Measurements from ENCODE around the gene INPP5A. TPM values are rescaled to one million over a fixed set of nuclear protein-coding genes. Genes with fewer than 3 reads are reported as not detected.
A peak's percentile ranks its signal among the peaks of the same experiment; 100 is the strongest.

The INPP5A gene
- total RNA-seq, 1 experiment from 2014 or later = 22.6 TPM

DNA sequence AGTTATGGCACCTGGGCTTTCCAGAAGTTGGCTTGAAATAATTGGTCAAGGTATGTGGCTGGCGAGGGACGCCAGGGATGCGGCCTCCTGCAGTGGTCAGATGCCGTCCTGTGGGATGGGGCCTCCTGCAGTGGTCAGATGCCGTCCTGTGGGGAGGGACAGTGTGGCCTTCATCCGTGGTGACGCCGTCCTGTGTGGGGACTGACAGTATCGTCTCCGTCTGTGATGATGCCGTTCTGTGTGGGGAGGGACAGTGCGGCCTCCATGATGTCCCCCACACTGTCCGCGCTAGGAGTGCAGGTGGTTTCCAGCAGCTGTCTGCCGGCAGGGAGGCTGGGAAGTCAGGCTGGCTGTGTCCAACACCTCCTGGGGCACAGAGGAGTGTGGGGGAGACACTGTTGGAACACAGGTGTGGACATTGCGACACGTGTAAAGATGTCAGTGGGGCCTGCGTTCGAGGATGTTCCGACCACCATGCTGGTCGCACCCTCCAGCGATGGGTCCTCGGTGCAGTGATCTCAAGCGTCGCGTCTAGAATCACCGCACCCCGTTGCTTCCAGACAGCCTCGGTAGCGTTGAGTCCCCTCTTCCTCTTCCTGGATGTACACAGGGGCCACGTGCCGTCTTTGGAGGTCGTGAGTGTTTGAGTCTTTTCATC, 52.6 kb downstream of the INPP5A start:
- BruUV-seq (replicated peaks) = no TSS peak
- H4K20me1 ChIP-seq (ENCODE audit: low read length) = no peaks in the 10 kb centered on the region
- no peak for TF ChIP-seq EZH2phosphoT487 (IDR thresholded peaks at IDR 0.05; ENCODE audit: borderline replicate concordance, low read length)
- H3K79me2 ChIP-seq (ENCODE audit: low read length) = peaks cover 76% of the 10 kb centered on the region
- peaks cover 31% of the 10 kb centered on the region for H3K4me1 ChIP-seq (ENCODE audit: insufficient read depth, low read length)
- H3K4me2 ChIP-seq (ENCODE audit: low read length) = peak overlapping the region; percentile 77
- peak overlapping the region; percentile 35; the same call in 1 of the 2 replicates for H3K9ac ChIP-seq (ENCODE audit: low read length)
- no peaks in the 10 kb centered on the region for H3F3A ChIP-seq (ENCODE audit: low read length, unreplicated experiment)
- CTCF ChIA-PET = no interaction called here
- no peaks in the 10 kb centered on the region for H3K27me3 ChIP-seq (ENCODE audit: low read length)
- POLR2A ChIA-PET (ENCODE audit: unreplicated experiment) = no interaction called here
- H3K9me2 ChIP-seq (replicated peaks; ENCODE audit: low read length) = no peaks in the 10 kb centered on the region
- DNase-seq (no peak), ATAC-seq (no peak)
- intact Hi-C loops (cut with micrococcal nuclease) = no loop called here
- H2AFZ ChIP-seq (ENCODE audit: low read length) = no peak overlapping the region
- H3K27ac ChIP-seq (ENCODE audit: low read length) = peak overlapping the region; percentile 91
- H3K4me3 ChIP-seq (ENCODE audit: low read length) = peak overlapping the region; percentile 20; the same call in 1 of the 2 replicates
- no peaks in the 10 kb centered on the region for H3K9me3 ChIP-seq (ENCODE audit: low read length)
- H3K36me3 ChIP-seq (ENCODE audit: low read depth, low read length) = no peaks in the 10 kb centered on the region

DNA sequence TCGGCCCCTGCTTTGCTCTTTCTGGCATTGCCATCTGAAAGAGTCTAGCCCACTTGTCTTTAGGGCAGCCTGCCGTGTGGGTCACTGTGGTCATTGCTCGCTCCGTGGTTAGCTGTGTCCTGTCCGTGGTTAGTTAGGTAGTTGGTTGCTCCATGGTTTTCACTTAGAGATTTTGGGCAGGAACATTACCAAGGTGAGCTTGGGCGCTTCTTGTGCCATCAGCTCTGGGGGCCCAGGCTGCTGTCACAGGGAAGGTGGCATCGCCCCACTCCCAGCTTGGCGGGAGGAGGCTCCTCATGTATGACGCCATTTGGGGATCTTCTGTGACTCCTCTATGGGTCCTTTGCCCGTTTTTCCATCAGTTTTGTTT, 53.1 kb downstream of the INPP5A start:
- Histone ChIP-seq H3K27me3 (ENCODE audit: low read length) (no peaks in the 10 kb centered on the region), H4K20me1 (ENCODE audit: low read length) (no peaks in the 10 kb centered on the region), H3K79me2 (ENCODE audit: low read length) (peaks cover 82% of the 10 kb centered on the region), H3K9me2 (replicated peaks; ENCODE audit: low read length) (no peaks in the 10 kb centered on the region), H3K4me2 (ENCODE audit: low read length) (peak overlapping the region; percentile 77), H3K36me3 (ENCODE audit: low read depth, low read length) (no peaks in the 10 kb centered on the region), H3K27ac (ENCODE audit: low read length) (peak overlapping the region; percentile 91), H3K4me1 (ENCODE audit: insufficient read depth, low read length) (peaks cover 34% of the 10 kb centered on the region), H3K9ac (ENCODE audit: low read length) (peak overlapping the region; percentile 35; the same call in 1 of the 2 replicates), H3K4me3 (ENCODE audit: low read length) (peak overlapping the region; percentile 20; the same call in 1 of the 2 replicates), H3F3A (ENCODE audit: low read length, unreplicated experiment) (no peaks in the 10 kb centered on the region), H3K9me3 (ENCODE audit: low read length) (no peaks in the 10 kb centered on the region), H2AFZ (ENCODE audit: low read length) (no peak overlapping the region)
- intact Hi-C loops (cut with micrococcal nuclease) = loop anchor here (1.0 kb wide), 1 partner anchor 14 kb away; no protein-coding TSS in a partner anchor
- POLR2A ChIA-PET (ENCODE audit: unreplicated experiment) = interaction anchor here (0.9 kb wide), 1 partner anchor 57 kb away, joined by 4 read pairs; no protein-coding TSS in a partner anchor
- TF ChIP-seq EZH2phosphoT487 (IDR thresholded peaks at IDR 0.05; ENCODE audit: borderline replicate concordance, low read length) (no peak), EZH2 (IDR thresholded peaks at IDR 0.05; ENCODE audit: low read length, unreplicated experiment) (no peak)
- TF ChIP-seq, protein P1, sequence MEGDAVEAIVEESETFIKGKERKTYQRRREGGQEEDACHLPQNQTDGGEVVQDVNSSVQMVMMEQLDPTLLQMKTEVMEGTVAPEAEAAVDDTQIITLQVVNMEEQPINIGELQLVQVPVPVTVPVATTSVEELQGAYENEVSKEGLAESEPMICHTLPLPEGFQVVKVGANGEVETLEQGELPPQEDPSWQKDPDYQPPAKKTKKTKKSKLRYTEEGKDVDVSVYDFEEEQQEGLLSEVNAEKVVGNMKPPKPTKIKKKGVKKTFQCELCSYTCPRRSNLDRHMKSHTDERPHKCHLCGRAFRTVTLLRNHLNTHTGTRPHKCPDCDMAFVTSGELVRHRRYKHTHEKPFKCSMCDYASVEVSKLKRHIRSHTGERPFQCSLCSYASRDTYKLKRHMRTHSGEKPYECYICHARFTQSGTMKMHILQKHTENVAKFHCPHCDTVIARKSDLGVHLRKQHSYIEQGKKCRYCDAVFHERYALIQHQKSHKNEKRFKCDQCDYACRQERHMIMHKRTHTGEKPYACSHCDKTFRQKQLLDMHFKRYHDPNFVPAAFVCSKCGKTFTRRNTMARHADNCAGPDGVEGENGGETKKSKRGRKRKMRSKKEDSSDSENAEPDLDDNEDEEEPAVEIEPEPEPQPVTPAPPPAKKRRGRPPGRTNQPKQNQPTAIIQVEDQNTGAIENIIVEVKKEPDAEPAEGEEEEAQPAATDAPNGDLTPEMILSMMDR (conservative IDR thresholded peaks at IDR 0.05; ENCODE audit: low read depth, low read length) = no peak
- ATAC-seq (peak; percentile 29), DNase-seq (no peak)
- CTCF ChIA-PET = interaction anchor here (0.8 kb wide), 1 partner anchor 15 kb away, joined by 5 read pairs; no protein-coding TSS in a partner anchor
- no TSS peak for BruUV-seq (replicated peaks)

DNA sequence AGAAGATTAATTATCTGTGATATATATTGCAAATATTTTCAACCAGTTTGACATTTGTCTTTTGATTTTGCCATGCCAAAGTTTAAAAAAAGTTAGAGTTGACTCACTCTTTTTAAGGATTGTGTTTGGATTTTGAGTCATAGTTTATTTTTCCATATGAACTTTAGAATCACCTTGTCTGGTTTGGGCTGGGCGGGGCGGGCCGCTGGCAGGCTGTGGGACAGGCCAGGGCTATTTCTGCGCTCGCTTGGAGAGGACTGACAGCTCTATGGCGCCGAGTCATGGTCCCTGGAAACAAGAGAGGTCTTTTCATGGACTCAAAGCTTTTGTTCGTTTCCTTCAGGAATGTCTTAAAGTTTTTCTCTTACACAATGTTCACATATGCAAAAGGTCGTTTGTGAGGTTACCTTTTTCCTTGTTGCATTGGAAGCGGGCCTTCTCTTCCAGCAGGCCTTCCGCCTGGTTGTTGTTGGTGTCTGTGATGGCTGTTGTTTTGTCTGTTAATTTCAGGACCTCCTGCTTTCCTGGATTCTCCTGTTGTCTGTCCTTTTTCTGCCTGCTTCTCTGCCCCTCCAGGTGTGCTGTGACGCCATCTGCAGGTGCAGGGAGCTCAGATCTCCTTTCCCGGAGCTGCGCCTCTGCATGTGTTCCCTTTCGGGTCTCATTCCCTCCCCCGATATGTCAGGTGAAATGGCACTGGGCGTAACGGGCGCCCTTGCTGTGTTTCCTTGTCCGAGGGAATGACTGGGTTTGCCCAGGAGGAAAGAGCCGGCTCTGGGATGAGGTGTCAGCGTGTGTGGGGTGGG, 53.8 kb downstream of the INPP5A start:
- H3K9me2 ChIP-seq (replicated peaks; ENCODE audit: low read length) = no peaks in the 10 kb centered on the region
- peak overlapping the region; percentile 67 for H3K9ac ChIP-seq (ENCODE audit: low read length)
- H3K9me3 ChIP-seq (ENCODE audit: low read length) = no peaks in the 10 kb centered on the region
- no peaks in the 10 kb centered on the region for H3F3A ChIP-seq (ENCODE audit: low read length, unreplicated experiment)
- H3K4me3 ChIP-seq (ENCODE audit: low read length) = peak overlapping the region; percentile 45
- no peaks in the 10 kb centered on the region for H4K20me1 ChIP-seq (ENCODE audit: low read length)
- intact Hi-C loops (cut with micrococcal nuclease) = loop anchor here (1.0 kb wide), 1 partner anchor 15 kb away; no protein-coding TSS in a partner anchor
- ChIA-PET POLR2A (ENCODE audit: unreplicated experiment) (interaction anchor here (0.9 kb wide), 1 partner anchor 58 kb away, joined by 4 read pairs; no protein-coding TSS in a partner anchor), CTCF (interaction anchor here (0.8 kb wide), 1 partner anchor 16 kb away, joined by 5 read pairs; no protein-coding TSS in a partner anchor)
- DNase-seq = peak; percentile 82
- no peak overlapping the region for H2AFZ ChIP-seq (ENCODE audit: low read length)
- peak; percentile 98 for ATAC-seq
- TF ChIP-seq EZH2phosphoT487 (IDR thresholded peaks at IDR 0.05; ENCODE audit: borderline replicate concordance, low read length) (no peak), EZH2 (IDR thresholded peaks at IDR 0.05; ENCODE audit: low read length, unreplicated experiment) (no peak)
- TF ChIP-seq, protein P1 (conservative IDR thresholded peaks at IDR 0.05; ENCODE audit: low read depth, low read length) = no peak; the same call in 1 of the 2 replicates
- peaks cover 84% of the 10 kb centered on the region for H3K79me2 ChIP-seq (ENCODE audit: low read length)
- peak overlapping the region; percentile 91 for H3K27ac ChIP-seq (ENCODE audit: low read length)
- H3K36me3 ChIP-seq (ENCODE audit: low read depth, low read length) = no peaks in the 10 kb centered on the region
- BruUV-seq (replicated peaks) = no TSS peak
- H3K4me1 ChIP-seq (ENCODE audit: insufficient read depth, low read length) = peaks cover 39% of the 10 kb centered on the region
- no peaks in the 10 kb centered on the region for H3K27me3 ChIP-seq (ENCODE audit: low read length)
- H3K4me2 ChIP-seq (ENCODE audit: low read length) = peak overlapping the region; percentile 77

Data from PC-3 (cell line).